Subcutaneous abdominal adipose tissue (tissue), 5 donors: ENCODE measurements around the gene ADGRD1.
A peak's percentile ranks its signal among the peaks of the same experiment; 100 is the strongest.

Experiments
- H3K27ac ChIP-seq: one replicate; pipeline ENCODE4 v1.7.0; 2013; ENCODE audit warnings: low read depth, mild to moderate bottlenecking, inconsistent platforms, low read length, moderate library complexity
- H3K27me3 ChIP-seq, 5 donors: one replicate each; pipeline ENCODE4 v1.7.0; 2013; ENCODE audit warnings: low read length in 5 of 5, inconsistent platforms in 1 of 5; ENCODE audit not compliant: control insufficient read depth in 5 of 5, insufficient read depth in 4 of 5
- H3K36me3 ChIP-seq, 5 donors: one replicate each; pipeline ENCODE4 v1.7.0; 2013; ENCODE audit warnings: low read length in 5 of 5; ENCODE audit not compliant: control insufficient read depth in 5 of 5, insufficient read depth in 5 of 5
- H3K4me1 ChIP-seq, 5 donors: one replicate each; pipeline ENCODE4 v1.7.0; 2013; ENCODE audit warnings: low read length in 5 of 5, mild to moderate bottlenecking in 3 of 5, moderate library complexity in 1 of 5; ENCODE audit not compliant: control insufficient read depth in 5 of 5, insufficient read depth in 5 of 5
- H3K4me3 ChIP-seq, 5 donors: one replicate each; pipeline ENCODE4 v1.7.0; 2013; ENCODE audit warnings: low read length in 5 of 5, low read depth in 1 of 5
- H3K9ac ChIP-seq, 5 donors: one replicate each; pipeline ENCODE4 v1.7.0; 2013; ENCODE audit warnings: low read length in 5 of 5, mild to moderate bottlenecking in 4 of 5, moderate library complexity in 3 of 5
- H3K9me3 ChIP-seq, 5 donors: one replicate each; pipeline ENCODE4 v1.7.0; 2013; ENCODE audit warnings: low read length in 5 of 5; ENCODE audit not compliant: control insufficient read depth in 5 of 5
- donor health status: healthy.
- donor health status: healthy.
- donor health status: healthy.
- donor health status: healthy.
- donor health status: healthy.

ADGRD1 gene

DNA sequence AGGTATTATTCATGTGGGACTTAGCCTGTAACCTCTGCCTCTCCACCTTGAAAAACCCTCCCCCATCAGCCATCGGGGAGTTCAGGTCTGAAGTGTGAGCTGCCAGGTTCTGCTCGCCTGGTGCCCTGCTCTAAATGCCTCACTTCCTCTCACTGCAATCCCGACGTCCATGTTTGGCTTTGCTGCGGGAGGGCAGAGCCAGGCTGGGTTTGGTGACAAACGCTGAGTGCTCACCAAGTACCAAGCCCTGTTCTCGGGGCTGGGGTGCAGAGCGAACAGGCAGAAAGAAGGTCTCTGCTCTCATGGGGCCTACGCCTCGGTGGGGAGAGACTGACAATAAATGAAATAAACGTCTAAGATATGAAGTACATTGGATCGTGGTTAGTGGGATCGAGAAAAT, 2.1 kb upstream of the ADGRD1 start:
- Histone ChIP-seq H3K9me3 (no peaks in the 10 kb centered on the region), H3K27ac (no peak overlapping the region), H3K27me3 (peaks cover 2 to 22% (median 12%) of the 10 kb centered on the region in 5 donors), H3K4me3 (no peak overlapping the region), H3K36me3 (peaks cover 0 to under 1% (median 0%) of the 10 kb centered on the region in 5 donors), H3K9ac (no peak overlapping the region), H3K4me1 (peaks cover 0 to 19% (median 16%) of the 10 kb centered on the region in 5 donors)

- Histone ChIP-seq H3K4me1 (peaks cover 0 to 19% (median 13%) of the 10 kb centered on the region in 5 donors), H3K36me3 (peaks cover 0 to 4% (median 0%) of the 10 kb centered on the region in 5 donors), H3K27me3 (peaks cover 2 to 27% (median 12%) of the 10 kb centered on the region in 5 donors), H3K27ac (no peak overlapping the region), H3K4me3 (no peak overlapping the region), H3K9ac (no peak overlapping the region), H3K9me3 (no peaks in the 10 kb centered on the region)
These were observed 1.3 kb upstream of the ADGRD1 start for GRCh38 chr12:130952171-130952954.

DNA sequence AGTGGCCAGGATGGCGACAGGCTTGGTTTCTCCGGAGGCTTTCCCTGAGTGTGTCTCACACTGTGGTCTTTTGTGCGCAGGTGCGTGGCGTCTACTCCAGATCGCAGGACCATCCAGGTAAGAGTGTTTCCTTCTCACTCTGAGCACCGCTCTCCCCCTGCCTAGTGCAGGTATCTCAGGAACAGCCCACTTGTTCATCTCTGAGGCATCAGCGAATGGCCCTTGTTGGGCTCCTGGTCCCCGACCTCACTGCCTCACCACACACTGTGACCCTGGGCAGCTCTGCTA, 781 bp downstream of the ADGRD1 start:
- no peak overlapping the region for H3K27ac ChIP-seq
- H3K9ac ChIP-seq: peak overlapping the region in 3 of 5 donors; percentile 50 to 72 (median 51)
- peaks cover 0 to 19% (median 13%) of the 10 kb centered on the region in 5 donors for H3K4me1 ChIP-seq
- H3K4me3 ChIP-seq: peak overlapping the region; percentile 50 to 69 (median 60)
- H3K36me3 ChIP-seq: peaks cover 0 to 4% (median 0%) of the 10 kb centered on the region in 5 donors
- peaks cover 2 to 27% (median 12%) of the 10 kb centered on the region in 5 donors for H3K27me3 ChIP-seq
- no peaks in the 10 kb centered on the region for H3K9me3 ChIP-seq

DNA sequence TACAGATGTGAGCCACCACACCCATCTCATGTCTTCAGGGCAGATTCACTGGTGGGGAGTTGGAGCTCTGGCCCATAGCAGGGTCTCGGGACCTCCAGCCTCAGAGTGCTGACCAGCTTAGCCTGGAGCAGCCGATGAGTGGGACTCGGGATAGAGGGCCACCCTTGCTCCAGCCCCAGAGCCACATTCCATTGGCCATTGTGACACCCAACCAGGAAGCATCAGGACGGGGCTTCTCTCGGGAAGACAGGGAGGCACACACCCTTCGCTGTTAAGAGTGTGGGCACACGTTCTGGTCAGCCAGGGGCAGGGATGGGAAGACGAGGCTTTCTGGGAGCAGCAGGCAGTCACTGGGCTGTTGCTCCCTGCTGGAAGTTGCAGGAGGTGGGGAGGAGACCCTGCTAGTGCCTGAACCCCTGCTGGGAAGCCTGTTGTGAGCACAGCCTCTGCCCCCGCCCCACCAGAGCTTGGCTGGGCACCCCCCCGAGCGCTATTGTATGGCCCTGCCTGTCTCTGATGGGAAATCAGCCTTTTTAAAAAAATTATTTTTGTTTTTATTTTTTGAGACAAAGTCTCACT, 1.6 kb downstream of the ADGRD1 start:
- H3K27me3 ChIP-seq: peaks cover 2 to 27% (median 12%) of the 10 kb centered on the region in 5 donors
- peak overlapping the region in 1 of 5 donors; percentile 59 for H3K9ac ChIP-seq
- peaks cover 0 to 4% (median 0%) of the 10 kb centered on the region in 5 donors for H3K36me3 ChIP-seq
- peak overlapping the region; percentile 34 to 72 (median 61) for H3K4me3 ChIP-seq
- no peaks in the 10 kb centered on the region for H3K9me3 ChIP-seq
- no peak overlapping the region for H3K27ac ChIP-seq
- H3K4me1 ChIP-seq: peaks cover 0 to 19% (median 13%) of the 10 kb centered on the region in 5 donors

GRCh38 chr12:130956009-130956408, 2.3 kb downstream of the ADGRD1 start:
- Histone ChIP-seq H3K9ac (no peak overlapping the region), H3K27ac (no peak overlapping the region), H3K4me1 (peaks cover 0 to 19% (median 13%) of the 10 kb centered on the region in 5 donors), H3K36me3 (peaks cover 0 to 4% (median 0%) of the 10 kb centered on the region in 5 donors), H3K4me3 (peak overlapping the region in 3 of 5 donors; percentile 10 to 25 (median 22)), H3K9me3 (no peaks in the 10 kb centered on the region), H3K27me3 (peaks cover 2 to 27% (median 12%) of the 10 kb centered on the region in 5 donors)

DNA sequence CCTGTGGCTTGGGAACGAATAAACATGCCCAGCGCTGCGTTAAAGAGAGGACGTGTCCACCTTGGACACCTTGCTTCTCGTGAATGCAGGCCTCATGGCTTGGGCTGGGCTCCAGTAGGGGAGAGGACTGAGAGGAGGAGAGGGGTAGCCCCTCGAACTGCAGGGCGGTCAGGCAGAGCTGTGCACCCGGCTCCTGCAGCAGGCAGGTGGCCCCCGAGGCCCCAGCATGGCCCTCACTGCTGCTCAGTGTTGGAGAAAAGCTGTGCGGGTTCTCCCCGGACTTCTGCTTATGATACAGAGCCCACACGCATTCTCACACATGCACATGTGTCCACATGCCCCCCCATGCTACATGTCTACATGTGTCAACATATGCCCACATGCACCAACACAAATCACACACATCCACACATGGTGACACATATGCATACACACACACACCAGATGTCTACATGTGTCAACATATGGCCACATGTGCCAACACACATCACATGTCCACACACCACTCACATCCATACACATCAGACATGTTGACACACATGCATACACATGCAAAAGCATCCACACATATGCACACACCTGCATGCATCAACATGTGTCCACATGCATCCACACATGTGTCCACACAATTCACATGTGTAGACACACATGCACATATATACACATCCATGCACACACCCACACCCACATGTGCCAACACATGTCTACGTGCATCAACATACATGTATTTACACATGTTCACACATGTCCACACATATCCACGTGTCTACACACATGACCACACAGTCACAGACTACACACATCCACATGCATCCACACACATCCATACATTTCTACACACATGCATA, 3.0 kb downstream of the ADGRD1 start:
- Histone ChIP-seq H3K27ac (no peak overlapping the region), H3K4me3 (peak overlapping the region in 3 of 5 donors; percentile 10 to 25 (median 22)), H3K27me3 (peaks cover 2 to 27% (median 12%) of the 10 kb centered on the region in 5 donors), H3K36me3 (peaks cover 0 to 4% (median 0%) of the 10 kb centered on the region in 5 donors), H3K9me3 (no peaks in the 10 kb centered on the region), H3K4me1 (peaks cover 0 to 19% (median 13%) of the 10 kb centered on the region in 5 donors), H3K9ac (no peak overlapping the region)

DNA sequence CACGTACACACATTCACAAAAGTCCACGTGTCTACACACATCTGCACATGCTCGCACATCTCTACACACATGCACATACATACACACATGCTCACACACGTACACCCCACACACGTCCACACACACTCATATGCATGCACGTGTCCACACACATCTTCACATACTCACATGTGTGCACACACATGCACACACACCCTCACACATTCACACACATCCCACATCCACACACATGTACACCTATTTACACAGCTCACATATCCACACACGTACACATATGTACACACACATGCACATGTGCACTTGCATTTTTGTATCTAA, 3.6 kb downstream of the ADGRD1 start:
- H3K4me3 ChIP-seq: no peak overlapping the region
- H3K9me3 ChIP-seq: no peaks in the 10 kb centered on the region
- H3K27me3 ChIP-seq: peaks cover 2 to 23% (median 12%) of the 10 kb centered on the region in 5 donors
- H3K36me3 ChIP-seq: peaks cover 0 to 4% (median 0%) of the 10 kb centered on the region in 5 donors
- no peak overlapping the region for H3K27ac ChIP-seq
- H3K9ac ChIP-seq: no peak overlapping the region
- peaks cover 0 to 19% (median 13%) of the 10 kb centered on the region in 5 donors for H3K4me1 ChIP-seq

- no peaks in the 10 kb centered on the region for H3K9me3 ChIP-seq
- H3K36me3 ChIP-seq: peaks cover 0 to 4% (median 0%) of the 10 kb centered on the region in 5 donors
- peaks cover 0 to 15% (median 9%) of the 10 kb centered on the region in 5 donors for H3K4me1 ChIP-seq
- no peak overlapping the region for H3K9ac ChIP-seq
- no peak overlapping the region for H3K4me3 ChIP-seq
- no peak overlapping the region for H3K27ac ChIP-seq
- peaks cover 2 to 23% (median 12%) of the 10 kb centered on the region in 5 donors for H3K27me3 ChIP-seq
These were observed 4.9 kb downstream of the ADGRD1 start for GRCh38 chr12:130958557-130959140.

DNA sequence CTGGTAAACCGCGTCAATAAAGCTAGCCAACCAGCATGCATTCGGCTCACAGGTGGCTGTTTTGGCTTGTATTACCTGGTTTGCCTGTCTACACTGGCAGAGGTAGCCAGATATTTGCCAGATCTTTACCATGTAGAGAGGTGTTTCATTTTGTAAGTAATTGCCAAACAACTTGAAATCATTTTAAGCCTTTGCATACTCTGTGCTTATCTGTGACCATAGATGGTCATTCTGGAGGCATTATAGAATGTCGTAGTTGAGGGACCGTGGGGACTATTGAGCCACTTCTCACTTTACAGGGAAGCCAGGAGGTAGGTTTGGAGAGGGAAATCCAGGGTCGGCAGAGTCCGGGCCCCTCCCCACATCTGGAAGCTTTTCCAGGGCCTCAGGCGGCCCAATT, 5.9 kb downstream of the ADGRD1 start:
- H3K27ac ChIP-seq: no peak overlapping the region
- H3K9me3 ChIP-seq: no peaks in the 10 kb centered on the region
- H3K4me1 ChIP-seq: peaks cover 0 to 5% (median 0%) of the 10 kb centered on the region in 5 donors
- no peak overlapping the region for H3K4me3 ChIP-seq
- peaks cover 2 to 18% (median 6%) of the 10 kb centered on the region in 5 donors for H3K27me3 ChIP-seq
- H3K9ac ChIP-seq: no peak overlapping the region
- H3K36me3 ChIP-seq: peaks cover 0 to 4% (median 0%) of the 10 kb centered on the region in 5 donors
